Measurements from ENCODE around the gene FDX2. TPM values are rescaled to one million over a fixed set of nuclear protein-coding genes. Genes with fewer than 3 reads are reported as not detected.

FDX2 gene
- total and polyA plus RNA-seq, 4 donors, result 5.8 to 18.7 (median 10.0) TPM

DNA sequence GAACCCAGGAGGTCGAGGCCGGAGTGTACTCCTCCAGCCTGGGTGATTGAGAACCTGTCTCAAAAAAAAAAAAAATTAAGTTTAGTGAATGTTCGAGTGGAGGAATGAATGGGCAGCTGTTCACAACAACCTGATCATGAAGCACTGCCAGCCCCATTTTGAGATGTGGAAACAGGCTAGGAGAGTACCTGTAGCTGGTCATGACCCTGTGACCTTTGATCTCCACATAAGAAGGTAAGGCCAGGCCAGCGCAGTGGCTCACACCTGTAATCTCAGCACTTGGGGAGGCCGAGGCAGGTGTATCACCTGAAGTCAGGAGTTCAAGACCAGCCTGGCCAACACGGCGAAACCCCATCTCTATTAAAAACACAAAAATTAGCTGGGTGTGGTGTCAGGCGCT is 9.9 kb upstream of the FDX2 start:
- no peak for DNase-seq (ENCODE audit: low spot score)
- WGBS, result 77% methylated on average over 8 of the region's 8 CpGs
- peaks cover 0 to 10% (median 5%) of the 10 kb centered on the region in 4 donors for H3K4me1 ChIP-seq (ENCODE audit: control insufficient read depth in 4 of 4, insufficient read depth in 4 of 4, low read length in 3 of 4)
- no peaks in the 10 kb centered on the region for H3K9me3 ChIP-seq (ENCODE audit: control insufficient read depth in 4 of 4, low read length in 3 of 4)
- no peaks in the 10 kb centered on the region for H3K27me3 ChIP-seq (ENCODE audit: control insufficient read depth in 4 of 4, insufficient read depth in 4 of 4, low read length in 3 of 4)
- TF ChIP-seq GABPA (IDR thresholded peaks at IDR 0.05 in 1 of 2, conservative IDR thresholded peaks at IDR 0.05 in 1 of 2) (no peak), SP1 (IDR thresholded peaks at IDR 0.05) (peak; percentile 11), EGR1 (IDR thresholded peaks at IDR 0.05; ENCODE audit: low read depth in 2 of 2) (no peak), FOXA1 (IDR thresholded peaks at IDR 0.05) (no peak), NR2F2 (IDR thresholded peaks at IDR 0.05) (peak; percentile 84), HNF4G (IDR thresholded peaks at IDR 0.05) (no peak), FOXA2 (IDR thresholded peaks at IDR 0.05) (no peak), HNF4A (conservative IDR thresholded peaks at IDR 0.05) (peak; percentile 33 to 47), TAF1 (conservative IDR thresholded peaks at IDR 0.05) (no peak), RXRA (IDR thresholded peaks at IDR 0.05) (peak; percentile 68 to 73), YY1 (IDR thresholded peaks at IDR 0.05) (no peak), RAD21 (IDR thresholded peaks at IDR 0.05) (no peak)
- TF ChIP-seq, protein P1, sequence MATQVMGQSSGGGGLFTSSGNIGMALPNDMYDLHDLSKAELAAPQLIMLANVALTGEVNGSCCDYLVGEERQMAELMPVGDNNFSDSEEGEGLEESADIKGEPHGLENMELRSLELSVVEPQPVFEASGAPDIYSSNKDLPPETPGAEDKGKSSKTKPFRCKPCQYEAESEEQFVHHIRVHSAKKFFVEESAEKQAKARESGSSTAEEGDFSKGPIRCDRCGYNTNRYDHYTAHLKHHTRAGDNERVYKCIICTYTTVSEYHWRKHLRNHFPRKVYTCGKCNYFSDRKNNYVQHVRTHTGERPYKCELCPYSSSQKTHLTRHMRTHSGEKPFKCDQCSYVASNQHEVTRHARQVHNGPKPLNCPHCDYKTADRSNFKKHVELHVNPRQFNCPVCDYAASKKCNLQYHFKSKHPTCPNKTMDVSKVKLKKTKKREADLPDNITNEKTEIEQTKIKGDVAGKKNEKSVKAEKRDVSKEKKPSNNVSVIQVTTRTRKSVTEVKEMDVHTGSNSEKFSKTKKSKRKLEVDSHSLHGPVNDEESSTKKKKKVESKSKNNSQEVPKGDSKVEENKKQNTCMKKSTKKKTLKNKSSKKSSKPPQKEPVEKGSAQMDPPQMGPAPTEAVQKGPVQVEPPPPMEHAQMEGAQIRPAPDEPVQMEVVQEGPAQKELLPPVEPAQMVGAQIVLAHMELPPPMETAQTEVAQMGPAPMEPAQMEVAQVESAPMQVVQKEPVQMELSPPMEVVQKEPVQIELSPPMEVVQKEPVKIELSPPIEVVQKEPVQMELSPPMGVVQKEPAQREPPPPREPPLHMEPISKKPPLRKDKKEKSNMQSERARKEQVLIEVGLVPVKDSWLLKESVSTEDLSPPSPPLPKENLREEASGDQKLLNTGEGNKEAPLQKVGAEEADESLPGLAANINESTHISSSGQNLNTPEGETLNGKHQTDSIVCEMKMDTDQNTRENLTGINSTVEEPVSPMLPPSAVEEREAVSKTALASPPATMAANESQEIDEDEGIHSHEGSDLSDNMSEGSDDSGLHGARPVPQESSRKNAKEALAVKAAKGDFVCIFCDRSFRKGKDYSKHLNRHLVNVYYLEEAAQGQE (IDR thresholded peaks at IDR 0.05), result no peak
- TF ChIP-seq, protein P2, sequence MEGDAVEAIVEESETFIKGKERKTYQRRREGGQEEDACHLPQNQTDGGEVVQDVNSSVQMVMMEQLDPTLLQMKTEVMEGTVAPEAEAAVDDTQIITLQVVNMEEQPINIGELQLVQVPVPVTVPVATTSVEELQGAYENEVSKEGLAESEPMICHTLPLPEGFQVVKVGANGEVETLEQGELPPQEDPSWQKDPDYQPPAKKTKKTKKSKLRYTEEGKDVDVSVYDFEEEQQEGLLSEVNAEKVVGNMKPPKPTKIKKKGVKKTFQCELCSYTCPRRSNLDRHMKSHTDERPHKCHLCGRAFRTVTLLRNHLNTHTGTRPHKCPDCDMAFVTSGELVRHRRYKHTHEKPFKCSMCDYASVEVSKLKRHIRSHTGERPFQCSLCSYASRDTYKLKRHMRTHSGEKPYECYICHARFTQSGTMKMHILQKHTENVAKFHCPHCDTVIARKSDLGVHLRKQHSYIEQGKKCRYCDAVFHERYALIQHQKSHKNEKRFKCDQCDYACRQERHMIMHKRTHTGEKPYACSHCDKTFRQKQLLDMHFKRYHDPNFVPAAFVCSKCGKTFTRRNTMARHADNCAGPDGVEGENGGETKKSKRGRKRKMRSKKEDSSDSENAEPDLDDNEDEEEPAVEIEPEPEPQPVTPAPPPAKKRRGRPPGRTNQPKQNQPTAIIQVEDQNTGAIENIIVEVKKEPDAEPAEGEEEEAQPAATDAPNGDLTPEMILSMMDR (IDR thresholded peaks at IDR 0.05; ENCODE audit: low read depth, low read length, missing input control), result no peak
- TF ChIP-seq, protein P3, sequence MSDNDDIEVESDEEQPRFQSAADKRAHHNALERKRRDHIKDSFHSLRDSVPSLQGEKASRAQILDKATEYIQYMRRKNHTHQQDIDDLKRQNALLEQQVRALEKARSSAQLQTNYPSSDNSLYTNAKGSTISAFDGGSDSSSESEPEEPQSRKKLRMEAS (IDR thresholded peaks at IDR 0.05), result no peak
- no peak overlapping the region for H3K9ac ChIP-seq (ENCODE audit: low read depth in 1 of 2, low read length in 2 of 2)
- no peak overlapping the region for H3K4me3 ChIP-seq (ENCODE audit: low read depth in 1 of 3, low read length in 3 of 3)
- H3K36me3 ChIP-seq (ENCODE audit: control insufficient read depth in 4 of 4, insufficient read depth in 3 of 4, low read depth in 1 of 4, low read length in 3 of 4), result peaks cover 19 to 76% (median 37%) of the 10 kb centered on the region in 4 donors
- H3K27ac ChIP-seq (ENCODE audit: low read depth in 1 of 2, low read length in 2 of 2), result no peak overlapping the region

DNA sequence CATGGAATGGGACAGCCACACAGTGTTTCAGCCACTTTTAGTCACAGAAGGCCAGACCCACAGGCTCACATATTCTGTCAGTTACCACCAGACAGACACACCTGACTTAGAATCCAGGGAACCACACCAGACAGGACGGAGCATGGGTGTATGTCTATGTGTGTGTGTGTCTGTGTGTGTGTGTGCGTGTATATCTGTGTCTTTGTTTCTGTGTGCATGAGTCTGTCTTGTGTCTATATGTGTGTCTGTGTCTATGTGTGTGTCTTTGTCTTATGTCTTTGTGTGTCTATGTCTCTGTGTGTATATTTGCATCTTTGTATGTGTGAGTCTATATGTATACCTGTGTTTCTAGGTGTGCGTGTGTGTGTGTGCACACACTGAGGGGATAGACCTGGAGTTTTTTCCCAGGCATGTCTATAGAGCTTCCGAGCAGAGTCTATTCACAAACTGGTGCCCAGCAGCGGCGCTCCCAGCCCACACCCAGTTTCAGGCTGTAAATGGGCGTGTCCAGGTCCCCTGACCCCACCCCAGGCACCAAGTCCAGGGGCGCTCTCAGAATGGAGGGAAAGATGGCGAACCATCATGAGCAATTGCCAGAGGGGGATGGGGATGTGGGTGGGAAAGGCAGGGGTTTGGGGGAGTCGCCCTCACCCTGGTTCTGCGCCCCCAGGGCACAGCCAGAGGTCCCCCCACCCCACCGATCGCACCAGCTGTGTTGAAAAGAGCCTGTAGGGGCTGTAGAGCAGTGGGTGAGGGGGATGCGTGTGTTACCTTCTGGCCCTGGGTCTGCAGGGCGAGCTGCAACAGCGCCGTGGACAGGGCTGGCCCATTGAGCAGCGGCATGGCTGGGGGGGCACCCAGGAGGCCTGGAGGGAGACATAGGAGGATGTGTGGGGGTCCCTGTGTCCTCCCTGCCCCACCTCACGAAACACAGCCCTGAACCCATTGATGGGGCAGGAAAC is 6.3 kb upstream of the FDX2 start:
- peaks cover 19 to 71% (median 39%) of the 10 kb centered on the region in 4 donors for H3K36me3 ChIP-seq (ENCODE audit: control insufficient read depth in 4 of 4, insufficient read depth in 3 of 4, low read depth in 1 of 4, low read length in 3 of 4)
- no peak for DNase-seq (ENCODE audit: low spot score)
- peaks cover 0 to 4% (median 1%) of the 10 kb centered on the region in 4 donors for H3K4me1 ChIP-seq (ENCODE audit: control insufficient read depth in 4 of 4, insufficient read depth in 4 of 4, low read length in 3 of 4)
- TF ChIP-seq FOXA2 (IDR thresholded peaks at IDR 0.05) (no peak), RAD21 (IDR thresholded peaks at IDR 0.05) (no peak), JUND (IDR thresholded peaks at IDR 0.05) (no peak), HNF4A (conservative IDR thresholded peaks at IDR 0.05) (no peak), FOXA1 (IDR thresholded peaks at IDR 0.05) (no peak), YY1 (IDR thresholded peaks at IDR 0.05) (no peak), HNF4G (IDR thresholded peaks at IDR 0.05) (no peak), NR2F2 (IDR thresholded peaks at IDR 0.05) (no peak)
- TF ChIP-seq, protein P4, sequence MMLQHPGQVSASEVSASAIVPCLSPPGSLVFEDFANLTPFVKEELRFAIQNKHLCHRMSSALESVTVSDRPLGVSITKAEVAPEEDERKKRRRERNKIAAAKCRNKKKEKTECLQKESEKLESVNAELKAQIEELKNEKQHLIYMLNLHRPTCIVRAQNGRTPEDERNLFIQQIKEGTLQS (IDR thresholded peaks at IDR 0.05), result no peak
- H3K27me3 ChIP-seq (ENCODE audit: control insufficient read depth in 4 of 4, insufficient read depth in 4 of 4, low read length in 3 of 4), result no peaks in the 10 kb centered on the region
- no peaks in the 10 kb centered on the region for H3K9me3 ChIP-seq (ENCODE audit: control insufficient read depth in 4 of 4, low read length in 3 of 4)
- no peak overlapping the region for H3K27ac ChIP-seq (ENCODE audit: low read depth in 1 of 2, low read length in 2 of 2)
- no peak overlapping the region for H3K4me3 ChIP-seq (ENCODE audit: low read depth in 1 of 3, low read length in 3 of 3)
- WGBS, result 94% methylated on average over 19 of the region's 19 CpGs
- no peak overlapping the region for H3K9ac ChIP-seq (ENCODE audit: low read depth in 1 of 2, low read length in 2 of 2)
